ENCODE data around the gene NDST1. TPM values are rescaled to one million over a fixed set of nuclear protein-coding genes. Genes with fewer than 3 reads are reported as not detected.

The NDST1 gene
- total RNA-seq, 3 donors from 2014 or later: 58.1 to 66.5 (median 60.6) TPM

- DNase-seq (peak; percentile 77 to 93 (median 80)), ATAC-seq (peak; percentile 86)
- H3K4me1 ChIP-seq (ENCODE audit: low read depth): peaks cover 26% of the 10 kb centered on the region
- TF ChIP-seq, protein P1, sequence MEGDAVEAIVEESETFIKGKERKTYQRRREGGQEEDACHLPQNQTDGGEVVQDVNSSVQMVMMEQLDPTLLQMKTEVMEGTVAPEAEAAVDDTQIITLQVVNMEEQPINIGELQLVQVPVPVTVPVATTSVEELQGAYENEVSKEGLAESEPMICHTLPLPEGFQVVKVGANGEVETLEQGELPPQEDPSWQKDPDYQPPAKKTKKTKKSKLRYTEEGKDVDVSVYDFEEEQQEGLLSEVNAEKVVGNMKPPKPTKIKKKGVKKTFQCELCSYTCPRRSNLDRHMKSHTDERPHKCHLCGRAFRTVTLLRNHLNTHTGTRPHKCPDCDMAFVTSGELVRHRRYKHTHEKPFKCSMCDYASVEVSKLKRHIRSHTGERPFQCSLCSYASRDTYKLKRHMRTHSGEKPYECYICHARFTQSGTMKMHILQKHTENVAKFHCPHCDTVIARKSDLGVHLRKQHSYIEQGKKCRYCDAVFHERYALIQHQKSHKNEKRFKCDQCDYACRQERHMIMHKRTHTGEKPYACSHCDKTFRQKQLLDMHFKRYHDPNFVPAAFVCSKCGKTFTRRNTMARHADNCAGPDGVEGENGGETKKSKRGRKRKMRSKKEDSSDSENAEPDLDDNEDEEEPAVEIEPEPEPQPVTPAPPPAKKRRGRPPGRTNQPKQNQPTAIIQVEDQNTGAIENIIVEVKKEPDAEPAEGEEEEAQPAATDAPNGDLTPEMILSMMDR (IDR thresholded peaks at IDR 0.05): no peak
- H3K4me3 ChIP-seq: no peak overlapping the region
- intact Hi-C loops (cut with DNase I, micrococcal nuclease): loop anchor here in 1 of 2 donors (2.0 kb wide), 1 partner anchor 84 kb away; no protein-coding TSS in a partner anchor
- H3K9me3 ChIP-seq: no peaks in the 10 kb centered on the region
- H3K36me3 ChIP-seq (ENCODE audit: low read depth): no peaks in the 10 kb centered on the region
Measured at GRCh38 chr5:150542933-150543445, 35.1 kb downstream of the NDST1 start.

DNA sequence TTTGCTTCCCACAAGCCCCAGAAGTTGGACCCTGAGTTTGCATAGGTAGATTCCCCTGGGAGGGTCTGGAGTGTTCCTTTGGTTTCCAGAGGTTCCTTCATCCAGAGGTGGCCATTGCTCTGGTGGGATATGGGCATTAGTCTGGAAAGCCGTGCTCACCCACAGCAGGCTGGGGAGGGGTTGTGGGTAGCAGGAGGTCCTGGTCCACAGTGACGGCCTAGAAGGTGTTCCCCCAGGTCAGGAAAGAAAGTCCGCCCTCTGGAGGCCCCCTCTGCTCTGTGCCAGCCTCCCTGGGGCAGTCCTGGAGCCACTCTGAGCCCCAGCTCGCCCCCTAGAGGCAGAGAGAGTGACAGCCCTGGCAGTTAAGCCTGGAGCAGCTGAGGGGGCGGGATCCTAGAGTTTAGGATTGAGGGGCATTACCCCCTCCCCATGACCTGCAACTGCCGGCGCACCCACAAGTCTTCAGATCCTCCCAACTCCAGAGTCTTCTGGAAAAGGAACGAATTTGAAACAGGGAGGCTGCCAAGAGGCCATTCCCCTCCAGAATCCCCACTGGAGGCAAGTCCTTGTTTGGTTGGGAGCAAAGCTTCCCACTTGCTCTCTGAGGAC is 36.8 kb downstream of the NDST1 start:
- Histone ChIP-seq H3K9me3 (no peaks in the 10 kb centered on the region), H3K4me3 (no peak overlapping the region), H3K36me3 (ENCODE audit: low read depth) (no peaks in the 10 kb centered on the region), H3K4me1 (ENCODE audit: low read depth) (peaks cover 26% of the 10 kb centered on the region)
- ATAC-seq: peak; percentile 63
- intact Hi-C loops (cut with DNase I, micrococcal nuclease): no loop called here
- DNase-seq: peak; percentile 81 to 91 (median 86)
- TF ChIP-seq, protein P1 (IDR thresholded peaks at IDR 0.05): peak; percentile 92

- Histone ChIP-seq H3K4me1 (ENCODE audit: low read depth) (peaks cover 26% of the 10 kb centered on the region), H3K4me3 (no peak overlapping the region), H3K36me3 (ENCODE audit: low read depth) (no peaks in the 10 kb centered on the region), H3K9me3 (no peaks in the 10 kb centered on the region)
- no peak for ATAC-seq
- DNase-seq: no peak
- intact Hi-C loops (cut with DNase I, micrococcal nuclease): no loop called here
- TF ChIP-seq, protein P1 (IDR thresholded peaks at IDR 0.05): no peak
Measured at GRCh38 chr5:150545246-150545645, 37.3 kb downstream of the NDST1 start.

GRCh38 chr5:150548123-150548522 is 40.2 kb downstream of the NDST1 start:
- Histone ChIP-seq H3K9me3 (no peaks in the 10 kb centered on the region), H3K4me3 (no peak overlapping the region), H3K4me1 (ENCODE audit: low read depth) (peaks cover 7% of the 10 kb centered on the region), H3K36me3 (ENCODE audit: low read depth) (no peaks in the 10 kb centered on the region)
- intact Hi-C loops (cut with DNase I, micrococcal nuclease): no loop called here
- DNase-seq (no peak), ATAC-seq (no peak)
- TF ChIP-seq, protein P1 (IDR thresholded peaks at IDR 0.05): no peak

- ATAC-seq (no peak), DNase-seq (no peak)
- intact Hi-C loops (cut with DNase I, micrococcal nuclease): no loop called here
- no peaks in the 10 kb centered on the region for H3K9me3 ChIP-seq
- TF ChIP-seq, protein P1 (IDR thresholded peaks at IDR 0.05): no peak
- H3K4me1 ChIP-seq (ENCODE audit: low read depth): no peaks in the 10 kb centered on the region
- H3K4me3 ChIP-seq: no peak overlapping the region
- no peaks in the 10 kb centered on the region for H3K36me3 ChIP-seq (ENCODE audit: low read depth)
Measured at GRCh38 chr5:150549735-150550134, 41.8 kb downstream of the NDST1 start.
